Astrocyte of the cerebellum (primary cell): ENCODE measurements around the gene ERG28.
"Not testable (repeated sequence)": the region's sequence is repeated elsewhere in the genome, so short reads cannot be mapped to it uniquely, and the experiment has no call there.

Source experiments
- DNase-seq: peaks from one replicate; pipeline ENCODE4 v3.0.0-alpha.2; 2011; ENCODE audit warnings: low read depth
- H3K4me3 ChIP-seq: 2 replicates; pipeline ENCODE4 v1.5.1; 2011; ENCODE audit warnings: mild to moderate bottlenecking, low read depth, low read length, moderate library complexity
- CTCF ChIP-seq: IDR thresholded peaks from 2 replicates; pipeline ENCODE4 v1.5.1; 2012; ENCODE audit warnings: low read length, low read depth, moderate library complexity, mild to moderate bottlenecking; ENCODE audit errors: missing control alignments
- in situ Hi-C: cut with HindIII; loops from 2 replicates; pipeline ENCODE4 v1.10.0; 2017; ENCODE audit warnings: low sequenced_read_pairs

ERG28 gene

GRCh38 chr14:75602503-75602902 is 58.2 kb downstream of the ERG28 start:
- TF ChIP-seq CTCF, result no peak

GRCh38 chr14:75601061-75601460 is 59.6 kb downstream of the ERG28 start:
- in situ Hi-C loops, DNase-seq, H3K4me3 ChIP-seq: not testable (repeated sequence)

More at GRCh38 chr14:75602503-75602902, 58.2 kb downstream of the ERG28 start:
- in situ Hi-C loops, result no loop called here
- H3K4me3 ChIP-seq, result no peak overlapping the region
- no peak for DNase-seq

DNA sequence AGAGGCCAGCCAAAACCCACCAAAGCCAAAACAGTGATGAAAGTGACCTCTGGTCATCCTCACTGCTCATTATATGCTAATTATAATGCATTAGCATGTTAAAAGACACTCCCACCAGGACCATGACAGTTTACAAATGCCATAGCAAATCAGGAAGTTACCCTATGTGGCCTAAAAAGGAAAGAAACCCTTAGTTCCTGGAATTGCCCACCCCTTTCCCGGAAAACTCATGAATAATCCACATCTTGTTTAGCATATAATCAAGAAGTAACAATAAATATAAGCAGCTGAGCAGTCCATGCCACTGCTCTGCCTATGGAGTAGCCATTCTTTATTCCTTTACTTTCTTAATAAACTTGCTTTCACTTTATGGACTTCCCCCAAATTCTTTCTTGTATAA is 60.6 kb downstream of the ERG28 start:
- in situ Hi-C loops, H3K4me3 ChIP-seq, DNase-seq: not testable (repeated sequence)
